SK-N-SH (cell line): ENCODE data around the gene AFF3. TPM values are rescaled to one million over a fixed set of nuclear protein-coding genes. Genes with fewer than 3 reads are reported as not detected.
A peak's percentile ranks its signal among the peaks of the same experiment; 100 is the strongest.

Experiments used
- CTCF ChIA-PET: fragments of 300-600, 350-600 bp; formaldehyde crosslinking; extraction: SDS; loops from one replicate; lab custom pipeline; 2021; lab: Yijun Ruan, JAX
- POLR2A ChIA-PET: fragments of 350-600 bp; sonication (Branson Sonifier 250); formaldehyde crosslinking; extraction: SDS; loops from one replicate; lab custom pipeline; 2020; ENCODE audit warnings: antibody characterized with exemption, inconsistent platforms; lab: Yijun Ruan, JAX
- DNase-seq: peaks from one replicate; pipeline ENCODE4 v3.0.0; 2012
- H2AFZ ChIP-seq: fragments of 200-600 bp; sonication (generic); 2 replicates; pipeline ENCODE4 v1.8.1; 2016; ENCODE audit warnings: antibody characterized with exemption, mild to moderate bottlenecking, low read depth
- H3F3A ChIP-seq: fragments of 200-600 bp; sonication (generic); replicated peaks from 2 replicates; pipeline ENCODE3; 2016; ENCODE audit warnings: antibody characterized with exemption, mild to moderate bottlenecking; ENCODE audit not compliant: insufficient read depth
- H3K27ac ChIP-seq, 2 experiments: fragments of 200-500 bp in 1 of 2; fragments of 200-600 bp in 1 of 2; sonication (Bioruptor generic) in 1 of 2; sonication (generic), shearing (Covaris generic) in 1 of 2; 2 replicates each; pipeline versions ENCODE4 v1.5.1 to v1.6.1; 2014 to 2016; ENCODE audit warnings: low read depth in 2 of 2, inconsistent platforms in 1 of 2, low read length in 1 of 2, mild to moderate bottlenecking in 1 of 2, mixed read lengths in 1 of 2
- H3K27me3 ChIP-seq: fragments of 200-600 bp; sonication (generic), shearing (Covaris generic); 2 replicates; pipeline ENCODE4 v1.6.1; 2016; ENCODE audit warnings: mixed run types; ENCODE audit not compliant: insufficient read depth
- H3K36me3 ChIP-seq, 2 experiments: fragments of 200-500 bp in 1 of 2; fragments of 200-600 bp in 1 of 2; sonication (Bioruptor generic) in 1 of 2; sonication (generic) in 1 of 2; replicated peaks in 1 of 2; 2 replicates each; pipeline versions ENCODE3 to v1.5.1; 2014 to 2016; ENCODE audit warnings: low read length in 1 of 2, mild to moderate bottlenecking in 1 of 2; ENCODE audit not compliant: insufficient read depth in 2 of 2, control insufficient read depth in 1 of 2
- H3K4me1 ChIP-seq, 2 experiments: fragments of 200-500 bp in 1 of 2; fragments of 200-600 bp in 1 of 2; sonication (Bioruptor generic) in 1 of 2; sonication (generic), shearing (Covaris generic) in 1 of 2; 2 replicates each; pipeline versions ENCODE4 v1.5.1 to v1.6.1; 2014 to 2016; ENCODE audit warnings: low read depth in 1 of 2, low read length in 1 of 2, mixed run types in 1 of 2; ENCODE audit not compliant: insufficient read depth in 2 of 2, control insufficient read depth in 1 of 2
- H3K4me2 ChIP-seq: fragments of 200-600 bp; sonication (generic), shearing (Covaris generic); 2 replicates; pipeline ENCODE4 v1.6.1; 2017; ENCODE audit warnings: mixed run types
- H3K4me3 ChIP-seq, 2 experiments: fragments of 200-500 bp in 1 of 2; fragments of 200-600 bp in 1 of 2; sonication (Bioruptor generic) in 1 of 2; sonication (generic), shearing (Covaris generic) in 1 of 2; 2 replicates each; pipeline versions ENCODE4 v1.5.1 to v1.8.1; 2014 to 2016; ENCODE audit warnings: low read depth in 2 of 2, inconsistent platforms in 1 of 2, low read length in 1 of 2, mild to moderate bottlenecking in 1 of 2, mixed read lengths in 1 of 2, moderate library complexity in 1 of 2
- H3K79me2 ChIP-seq: fragments of 200-600 bp; sonication (generic); 2 replicates; pipeline ENCODE4 v1.8.1; 2017; ENCODE audit warnings: mild to moderate bottlenecking; ENCODE audit not compliant: insufficient read depth
- H3K9ac ChIP-seq: fragments of 200-600 bp; sonication (generic); 2 replicates; pipeline ENCODE4 v1.6.1; 2017; ENCODE audit warnings: mixed run types
- H3K9me2 ChIP-seq: fragments of 200-600 bp; sonication (generic); 2 replicates; pipeline ENCODE4 v1.6.1; 2017; ENCODE audit warnings: mixed run types
- H3K9me3 ChIP-seq: fragments of 200-600 bp; sonication (generic); 2 replicates; pipeline ENCODE4 v1.6.1; 2017; ENCODE audit warnings: mixed run types, mild to moderate bottlenecking, moderate library complexity
- H4K20me1 ChIP-seq: fragments of 200-600 bp; sonication (generic); 2 replicates; pipeline ENCODE4 v1.6.1; 2017; ENCODE audit warnings: mild to moderate bottlenecking, mixed run types; ENCODE audit not compliant: insufficient read depth
- ELF1 ChIP-seq: IDR thresholded peaks from 2 replicates; pipeline ENCODE4 v1.4.0; 2012
- EZH2phosphoT487 ChIP-seq: fragments of 200-600 bp; sonication (generic); IDR thresholded peaks from 2 replicates; pipeline ENCODE4 v1.6.1; 2017; ENCODE audit warnings: low read depth, mixed run types, mild to moderate bottlenecking, antibody characterized with exemption, moderate library complexity, borderline replicate concordance
- GABPA ChIP-seq: IDR thresholded peaks from 2 replicates; pipeline ENCODE4 v1.4.0; 2012; ENCODE audit warnings: low read depth, mild to moderate bottlenecking
- GATA2 ChIP-seq: sonication (generic); formaldehyde crosslinking; IDR thresholded peaks from 2 replicates; pipeline ENCODE4 v1.5.0; 2020; ENCODE audit warnings: mild to moderate bottlenecking, missing genetic modification reagents
- IRF3 ChIP-seq: fragments of 150-350 bp; IDR thresholded peaks from 2 replicates; pipeline ENCODE4 v1.6.1; 2016; ENCODE audit warnings: mild to moderate bottlenecking, low read depth, low read length
- MXI1 ChIP-seq: IDR thresholded peaks from 2 replicates; pipeline ENCODE4 v1.6.1; 2012; ENCODE audit warnings: mild to moderate bottlenecking, low read depth, low read length, improper control_type of control experiment
- NFIC ChIP-seq: IDR thresholded peaks from 2 replicates; pipeline ENCODE4 v1.4.0; 2012; ENCODE audit warnings: borderline replicate concordance
- PBX3 ChIP-seq: IDR thresholded peaks from 2 replicates; pipeline ENCODE4; 2012
- RAD21 ChIP-seq: IDR thresholded peaks from 2 replicates; pipeline ENCODE4 v1.6.1; 2012; ENCODE audit warnings: mild to moderate bottlenecking, low read length
- RXRA ChIP-seq: IDR thresholded peaks from 2 replicates; pipeline ENCODE4 v1.4.0; 2012; ENCODE audit warnings: low read depth, mild to moderate bottlenecking, borderline replicate concordance
- SIN3A ChIP-seq: IDR thresholded peaks from 2 replicates; pipeline ENCODE4 v1.6.1; 2012; ENCODE audit warnings: low read depth, mild to moderate bottlenecking, low read length, moderate library complexity, borderline replicate concordance
- TCF12 ChIP-seq: IDR thresholded peaks from 2 replicates; pipeline ENCODE4 v1.4.0; 2012
- YY1 ChIP-seq: IDR thresholded peaks from 2 replicates; pipeline ENCODE4 v1.4.0; 2012; ENCODE audit warnings: low read depth, mild to moderate bottlenecking
- WGBS: methylation state at CpG from one replicate; pipeline ENCODE4 v1.1.6; 2017; ENCODE audit warnings: low lambda C conversion rate; 5-methylcytosine and 5-hydroxymethylcytosine counted together
- polyA plus RNA-seq, 3 experiments: library from polyadenylated mRNA; depleted of rRNA; stranded (reverse); fragments of >200 nt; gene quantifications; 2 replicates each; pipeline ENCODE4 v1.2.3, GENCODE V29; 2012
- TF ChIP-seq, protein P1 (sequence below): fragments of 200-600 bp; sonication (generic); IDR thresholded peaks from 2 replicates; pipeline ENCODE4 v1.6.1; 2017; ENCODE audit warnings: antibody characterized with exemption, mild to moderate bottlenecking, moderate library complexity

The AFF3 gene
- polyA plus RNA-seq, 1 of the 3 experiments (the other 2 are of a cell fraction): 0.36 TPM

- TF ChIP-seq GATA2: no peak
- no peak for TF ChIP-seq MXI1
- TF ChIP-seq, protein P1, sequence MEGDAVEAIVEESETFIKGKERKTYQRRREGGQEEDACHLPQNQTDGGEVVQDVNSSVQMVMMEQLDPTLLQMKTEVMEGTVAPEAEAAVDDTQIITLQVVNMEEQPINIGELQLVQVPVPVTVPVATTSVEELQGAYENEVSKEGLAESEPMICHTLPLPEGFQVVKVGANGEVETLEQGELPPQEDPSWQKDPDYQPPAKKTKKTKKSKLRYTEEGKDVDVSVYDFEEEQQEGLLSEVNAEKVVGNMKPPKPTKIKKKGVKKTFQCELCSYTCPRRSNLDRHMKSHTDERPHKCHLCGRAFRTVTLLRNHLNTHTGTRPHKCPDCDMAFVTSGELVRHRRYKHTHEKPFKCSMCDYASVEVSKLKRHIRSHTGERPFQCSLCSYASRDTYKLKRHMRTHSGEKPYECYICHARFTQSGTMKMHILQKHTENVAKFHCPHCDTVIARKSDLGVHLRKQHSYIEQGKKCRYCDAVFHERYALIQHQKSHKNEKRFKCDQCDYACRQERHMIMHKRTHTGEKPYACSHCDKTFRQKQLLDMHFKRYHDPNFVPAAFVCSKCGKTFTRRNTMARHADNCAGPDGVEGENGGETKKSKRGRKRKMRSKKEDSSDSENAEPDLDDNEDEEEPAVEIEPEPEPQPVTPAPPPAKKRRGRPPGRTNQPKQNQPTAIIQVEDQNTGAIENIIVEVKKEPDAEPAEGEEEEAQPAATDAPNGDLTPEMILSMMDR: no peak
- TF ChIP-seq PBX3: peak; percentile 10
- TF ChIP-seq NFIC: peak; percentile 73
- no peak for TF ChIP-seq ELF1
- no peak for TF ChIP-seq EZH2phosphoT487
- TF ChIP-seq TCF12: peak; percentile 74
- no peak for TF ChIP-seq YY1
- TF ChIP-seq SIN3A: no peak
- no peak for TF ChIP-seq IRF3
- no peak for TF ChIP-seq RAD21
Measured at GRCh38 chr2:99811544-99811943, 330.8 kb downstream of the AFF3 start (continued).

GRCh38 chr2:99810225-99810624, 332.2 kb downstream of the AFF3 start:
- WGBS: 80% methylated on average over 4 of the region's 4 CpGs
- ChIA-PET POLR2A (no interaction called here), CTCF (no interaction called here)
- Histone ChIP-seq H3K9me2 (no peaks in the 10 kb centered on the region), H3F3A (peaks cover 13% of the 10 kb centered on the region), H3K79me2 (no peaks in the 10 kb centered on the region), H3K4me2 (no peak overlapping the region), H3K4me1 (peaks cover 0 to 19% of the 10 kb centered on the region in 2 experiments; a peak in 1 of 4 replicates), H3K27ac (no peak overlapping the region), H4K20me1 (no peaks in the 10 kb centered on the region), H3K27me3 (no peaks in the 10 kb centered on the region), H3K9me3 (no peaks in the 10 kb centered on the region), H3K9ac (no peak overlapping the region), H3K4me3 (no peak overlapping the region), H3K36me3 (no peaks in the 10 kb centered on the region), H2AFZ (no peak overlapping the region)
- no peak for TF ChIP-seq RXRA
- no peak for TF ChIP-seq GABPA
- no peak for DNase-seq
